NB4 (cell line): ENCODE measurements around the gene PHETA1.

ENCODE experiments used
- POLR2A ChIP-seq: IDR thresholded peaks from 2 replicates; pipeline ENCODE4 v1.6.1; 2011; ENCODE audit warnings: mild to moderate bottlenecking; ENCODE audit not compliant: insufficient read length; ENCODE audit errors: extremely low read depth
- TF ChIP-seq, protein P1 (sequence below): IDR thresholded peaks from one replicate; pipeline ENCODE4 v1.5.1; 2012; ENCODE audit warnings: low read depth, low read length
- TF ChIP-seq, protein P2 (sequence below): IDR thresholded peaks from 2 replicates; pipeline ENCODE4 v1.6.1; 2011; ENCODE audit warnings: low read depth, low read length

DNA sequence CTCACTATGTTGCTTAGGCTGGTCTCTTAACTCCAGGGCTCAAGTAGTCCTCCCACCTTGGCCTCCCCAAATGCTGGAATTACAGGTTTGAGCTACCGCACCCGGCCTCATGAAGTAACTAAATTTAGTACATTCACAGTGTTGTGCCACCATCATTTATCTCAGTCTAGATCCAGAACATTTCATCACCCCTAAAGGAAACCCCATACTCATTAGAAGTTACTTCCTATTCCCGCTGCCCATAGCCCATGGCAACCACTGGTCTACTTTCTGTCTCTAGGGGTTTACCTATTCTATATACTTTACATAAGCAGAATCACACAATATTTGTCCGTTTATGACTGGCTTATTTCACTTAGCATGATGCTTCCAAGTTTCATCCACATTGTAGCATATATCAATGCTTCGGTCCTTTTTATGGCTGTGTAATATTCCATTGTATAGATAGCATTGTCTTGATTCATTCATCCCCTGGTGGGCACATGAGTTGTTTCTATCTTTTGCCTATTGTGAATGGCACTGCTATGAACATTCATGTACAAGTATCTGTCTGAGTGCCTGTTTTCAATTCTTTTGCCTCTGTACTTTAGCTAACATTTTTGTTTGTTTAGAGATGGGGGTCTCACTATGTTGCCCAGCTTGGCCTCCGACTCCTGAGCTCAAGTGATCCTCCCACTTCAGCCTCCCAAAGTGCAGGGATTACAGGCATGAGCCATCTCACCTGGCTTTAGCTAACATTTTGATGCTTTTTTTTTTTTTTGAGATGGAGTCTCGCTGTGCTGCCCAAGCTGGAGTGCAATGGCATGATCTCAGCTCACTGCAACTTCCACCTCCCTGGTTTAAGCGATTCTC, 26.7 kb upstream of the PHETA1 start:
- TF ChIP-seq, protein P1, sequence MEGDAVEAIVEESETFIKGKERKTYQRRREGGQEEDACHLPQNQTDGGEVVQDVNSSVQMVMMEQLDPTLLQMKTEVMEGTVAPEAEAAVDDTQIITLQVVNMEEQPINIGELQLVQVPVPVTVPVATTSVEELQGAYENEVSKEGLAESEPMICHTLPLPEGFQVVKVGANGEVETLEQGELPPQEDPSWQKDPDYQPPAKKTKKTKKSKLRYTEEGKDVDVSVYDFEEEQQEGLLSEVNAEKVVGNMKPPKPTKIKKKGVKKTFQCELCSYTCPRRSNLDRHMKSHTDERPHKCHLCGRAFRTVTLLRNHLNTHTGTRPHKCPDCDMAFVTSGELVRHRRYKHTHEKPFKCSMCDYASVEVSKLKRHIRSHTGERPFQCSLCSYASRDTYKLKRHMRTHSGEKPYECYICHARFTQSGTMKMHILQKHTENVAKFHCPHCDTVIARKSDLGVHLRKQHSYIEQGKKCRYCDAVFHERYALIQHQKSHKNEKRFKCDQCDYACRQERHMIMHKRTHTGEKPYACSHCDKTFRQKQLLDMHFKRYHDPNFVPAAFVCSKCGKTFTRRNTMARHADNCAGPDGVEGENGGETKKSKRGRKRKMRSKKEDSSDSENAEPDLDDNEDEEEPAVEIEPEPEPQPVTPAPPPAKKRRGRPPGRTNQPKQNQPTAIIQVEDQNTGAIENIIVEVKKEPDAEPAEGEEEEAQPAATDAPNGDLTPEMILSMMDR: no peak
- TF ChIP-seq POLR2A: no peak
- TF ChIP-seq, protein P2, sequence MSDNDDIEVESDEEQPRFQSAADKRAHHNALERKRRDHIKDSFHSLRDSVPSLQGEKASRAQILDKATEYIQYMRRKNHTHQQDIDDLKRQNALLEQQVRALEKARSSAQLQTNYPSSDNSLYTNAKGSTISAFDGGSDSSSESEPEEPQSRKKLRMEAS: no peak
